ENCODE data around the gene PDXP. TPM values are rescaled to one million over a fixed set of nuclear protein-coding genes. Genes with fewer than 3 reads are reported as not detected.

Gene PDXP
- polyA plus RNA-seq, 1 donor from 2014 or later = 108 TPM

DNA sequence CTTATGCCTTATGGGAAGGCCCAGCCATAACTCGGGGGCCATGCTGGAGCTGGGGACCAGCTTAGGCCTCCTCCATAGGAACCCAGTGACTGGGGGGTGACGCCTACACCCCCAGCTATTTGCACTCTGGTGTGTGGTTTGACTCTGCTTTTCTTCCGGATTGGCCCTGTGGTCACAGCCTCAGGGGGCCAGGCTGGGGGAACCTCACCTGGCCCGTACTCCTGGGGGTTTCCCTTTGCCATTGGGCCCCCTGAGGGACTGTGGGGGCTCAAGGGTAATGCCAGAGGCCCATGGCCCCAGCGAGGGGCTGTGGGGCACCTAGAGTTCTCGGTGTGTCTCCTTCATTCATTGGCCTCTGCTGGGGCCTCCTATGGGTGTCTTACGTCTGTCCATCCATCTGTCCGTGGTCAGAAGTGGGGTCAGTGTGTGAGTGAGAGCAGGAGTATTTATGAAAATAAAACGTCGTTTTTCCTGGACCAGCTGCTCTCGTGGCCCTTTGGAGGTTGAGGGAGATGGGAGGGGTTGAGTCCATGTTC, 25.4 kb upstream of the PDXP start:
- no peaks in the 10 kb centered on the region for H3K36me3 ChIP-seq (ENCODE audit: insufficient read depth, low read length)
- H3K4me3 ChIP-seq (ENCODE audit: low read length) = no peak overlapping the region
- H3K27me3 ChIP-seq (ENCODE audit: insufficient read depth, low read depth, low read length) = no peaks in the 10 kb centered on the region
- no peak overlapping the region for H3K9ac ChIP-seq (ENCODE audit: low read length)
- H3K79me2 ChIP-seq (replicated peaks; ENCODE audit: insufficient read depth, low read length) = no peaks in the 10 kb centered on the region
- H4K20me1 ChIP-seq (ENCODE audit: insufficient read depth) = no peaks in the 10 kb centered on the region
- no peak overlapping the region for H3K27ac ChIP-seq (ENCODE audit: low read length)
- no peak overlapping the region for H2AFZ ChIP-seq (ENCODE audit: low read depth, low read length)
- no peak overlapping the region for H3K4me2 ChIP-seq (ENCODE audit: low read length)
- no peaks in the 10 kb centered on the region for H3F3A ChIP-seq (ENCODE audit: insufficient read depth, low read length, poor library complexity, severe bottlenecking)
- no peaks in the 10 kb centered on the region for H3K9me2 ChIP-seq (ENCODE audit: insufficient read depth, low read length)
- no peak for TF ChIP-seq EP300 (conservative IDR thresholded peaks at IDR 0.05; ENCODE audit: poor library complexity, severe bottlenecking)
- H3K9me3 ChIP-seq (ENCODE audit: low read length) = no peaks in the 10 kb centered on the region

DNA sequence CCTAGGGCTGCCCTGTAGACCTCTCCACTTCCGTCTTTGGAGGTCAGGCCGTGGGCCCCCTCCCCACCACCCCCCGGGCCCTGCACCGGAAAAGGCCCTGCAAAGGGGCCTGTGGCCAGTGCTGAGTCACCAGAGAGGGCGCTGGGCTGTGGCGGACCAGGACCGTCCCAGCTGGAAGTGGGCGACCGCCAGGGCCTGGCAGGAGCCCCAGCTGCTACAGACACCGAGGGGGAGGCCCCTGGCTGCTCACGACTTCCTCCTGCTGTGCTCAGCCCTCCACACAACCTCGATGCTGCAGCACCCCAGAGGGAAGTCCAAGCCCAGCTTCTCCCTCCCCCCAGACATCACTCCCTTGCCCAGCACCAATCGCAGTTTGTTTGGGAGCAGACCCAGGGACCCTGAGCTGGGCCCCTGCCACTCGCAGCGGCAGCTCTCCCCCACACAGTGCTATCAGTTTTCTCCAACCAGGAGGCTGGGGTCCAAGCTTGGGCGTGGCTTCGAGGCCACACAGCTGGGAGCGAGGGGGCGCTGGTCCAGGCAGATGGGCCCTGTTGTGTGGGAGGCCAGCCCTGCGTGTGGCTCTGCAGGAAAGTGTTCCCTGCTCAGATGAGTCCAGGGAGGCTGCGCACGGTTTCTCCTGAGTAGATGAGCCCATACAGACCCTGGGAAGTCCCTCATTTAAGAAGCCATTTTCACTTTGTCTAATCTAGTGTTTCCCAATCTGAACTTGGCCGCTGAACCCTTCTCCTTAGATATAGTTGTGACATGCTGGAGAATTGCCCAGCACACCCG, 24.7 kb upstream of the PDXP start:
- H3F3A ChIP-seq (ENCODE audit: insufficient read depth, low read length, poor library complexity, severe bottlenecking) = no peaks in the 10 kb centered on the region
- H3K36me3 ChIP-seq (ENCODE audit: insufficient read depth, low read length) = no peaks in the 10 kb centered on the region
- no peak overlapping the region for H3K9ac ChIP-seq (ENCODE audit: low read length)
- H3K9me2 ChIP-seq (ENCODE audit: insufficient read depth, low read length) = no peaks in the 10 kb centered on the region
- TF ChIP-seq RAD21 (conservative IDR thresholded peaks at IDR 0.05) (no peak), MXI1 (conservative IDR thresholded peaks at IDR 0.05; ENCODE audit: poor library complexity, severe bottlenecking) (no peak), SMC3 (conservative IDR thresholded peaks at IDR 0.05; ENCODE audit: poor library complexity) (no peak), POLR2AphosphoS5 (IDR thresholded peaks at IDR 0.05) (no peak)
- TF ChIP-seq, protein P1, sequence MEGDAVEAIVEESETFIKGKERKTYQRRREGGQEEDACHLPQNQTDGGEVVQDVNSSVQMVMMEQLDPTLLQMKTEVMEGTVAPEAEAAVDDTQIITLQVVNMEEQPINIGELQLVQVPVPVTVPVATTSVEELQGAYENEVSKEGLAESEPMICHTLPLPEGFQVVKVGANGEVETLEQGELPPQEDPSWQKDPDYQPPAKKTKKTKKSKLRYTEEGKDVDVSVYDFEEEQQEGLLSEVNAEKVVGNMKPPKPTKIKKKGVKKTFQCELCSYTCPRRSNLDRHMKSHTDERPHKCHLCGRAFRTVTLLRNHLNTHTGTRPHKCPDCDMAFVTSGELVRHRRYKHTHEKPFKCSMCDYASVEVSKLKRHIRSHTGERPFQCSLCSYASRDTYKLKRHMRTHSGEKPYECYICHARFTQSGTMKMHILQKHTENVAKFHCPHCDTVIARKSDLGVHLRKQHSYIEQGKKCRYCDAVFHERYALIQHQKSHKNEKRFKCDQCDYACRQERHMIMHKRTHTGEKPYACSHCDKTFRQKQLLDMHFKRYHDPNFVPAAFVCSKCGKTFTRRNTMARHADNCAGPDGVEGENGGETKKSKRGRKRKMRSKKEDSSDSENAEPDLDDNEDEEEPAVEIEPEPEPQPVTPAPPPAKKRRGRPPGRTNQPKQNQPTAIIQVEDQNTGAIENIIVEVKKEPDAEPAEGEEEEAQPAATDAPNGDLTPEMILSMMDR (IDR thresholded peaks at IDR 0.05; ENCODE audit: poor library complexity, severe bottlenecking) = no peak
- TF ChIP-seq, protein P2, sequence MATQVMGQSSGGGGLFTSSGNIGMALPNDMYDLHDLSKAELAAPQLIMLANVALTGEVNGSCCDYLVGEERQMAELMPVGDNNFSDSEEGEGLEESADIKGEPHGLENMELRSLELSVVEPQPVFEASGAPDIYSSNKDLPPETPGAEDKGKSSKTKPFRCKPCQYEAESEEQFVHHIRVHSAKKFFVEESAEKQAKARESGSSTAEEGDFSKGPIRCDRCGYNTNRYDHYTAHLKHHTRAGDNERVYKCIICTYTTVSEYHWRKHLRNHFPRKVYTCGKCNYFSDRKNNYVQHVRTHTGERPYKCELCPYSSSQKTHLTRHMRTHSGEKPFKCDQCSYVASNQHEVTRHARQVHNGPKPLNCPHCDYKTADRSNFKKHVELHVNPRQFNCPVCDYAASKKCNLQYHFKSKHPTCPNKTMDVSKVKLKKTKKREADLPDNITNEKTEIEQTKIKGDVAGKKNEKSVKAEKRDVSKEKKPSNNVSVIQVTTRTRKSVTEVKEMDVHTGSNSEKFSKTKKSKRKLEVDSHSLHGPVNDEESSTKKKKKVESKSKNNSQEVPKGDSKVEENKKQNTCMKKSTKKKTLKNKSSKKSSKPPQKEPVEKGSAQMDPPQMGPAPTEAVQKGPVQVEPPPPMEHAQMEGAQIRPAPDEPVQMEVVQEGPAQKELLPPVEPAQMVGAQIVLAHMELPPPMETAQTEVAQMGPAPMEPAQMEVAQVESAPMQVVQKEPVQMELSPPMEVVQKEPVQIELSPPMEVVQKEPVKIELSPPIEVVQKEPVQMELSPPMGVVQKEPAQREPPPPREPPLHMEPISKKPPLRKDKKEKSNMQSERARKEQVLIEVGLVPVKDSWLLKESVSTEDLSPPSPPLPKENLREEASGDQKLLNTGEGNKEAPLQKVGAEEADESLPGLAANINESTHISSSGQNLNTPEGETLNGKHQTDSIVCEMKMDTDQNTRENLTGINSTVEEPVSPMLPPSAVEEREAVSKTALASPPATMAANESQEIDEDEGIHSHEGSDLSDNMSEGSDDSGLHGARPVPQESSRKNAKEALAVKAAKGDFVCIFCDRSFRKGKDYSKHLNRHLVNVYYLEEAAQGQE (IDR thresholded peaks at IDR 0.05; ENCODE audit: borderline replicate concordance) = no peak
- H3K9me3 ChIP-seq (ENCODE audit: low read length) = no peaks in the 10 kb centered on the region
- H3K4me2 ChIP-seq (ENCODE audit: low read length) = no peak overlapping the region
- H3K79me2 ChIP-seq (replicated peaks; ENCODE audit: insufficient read depth, low read length) = no peaks in the 10 kb centered on the region
- no peak overlapping the region for H3K4me3 ChIP-seq (ENCODE audit: low read length)
- H4K20me1 ChIP-seq (ENCODE audit: insufficient read depth) = no peaks in the 10 kb centered on the region
- H3K27me3 ChIP-seq (ENCODE audit: insufficient read depth, low read depth, low read length) = peaks cover 2% of the 10 kb centered on the region
- no peak overlapping the region for H2AFZ ChIP-seq (ENCODE audit: low read depth, low read length)
- no peak overlapping the region for H3K27ac ChIP-seq (ENCODE audit: low read length)

DNA sequence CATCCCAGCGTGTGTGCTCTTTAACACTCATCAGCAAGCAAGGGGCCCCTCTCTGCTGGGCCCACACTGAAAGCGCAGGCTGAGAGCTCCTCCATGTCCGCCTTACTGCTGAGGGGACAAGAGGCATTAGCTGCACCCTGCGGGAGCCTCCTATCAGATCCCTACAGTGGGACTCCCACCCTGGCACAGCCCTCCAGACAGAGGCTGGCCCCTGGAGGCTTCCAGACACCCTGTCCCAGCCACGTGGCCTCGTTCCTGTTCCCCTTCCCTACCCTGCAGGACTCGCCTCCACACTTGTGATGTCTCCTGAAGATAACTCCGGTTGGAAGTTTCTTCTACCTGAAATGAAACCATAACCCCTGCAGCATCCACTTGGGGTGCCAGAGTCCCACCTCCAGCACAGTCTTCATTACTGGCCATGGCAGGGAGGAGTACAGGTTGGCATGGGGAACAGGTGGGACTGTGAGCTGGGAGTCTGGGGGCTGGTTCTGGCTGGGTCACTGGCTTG, 24.1 kb upstream of the PDXP start:
- Histone ChIP-seq H2AFZ (ENCODE audit: low read depth, low read length) (no peak overlapping the region), H3K9me2 (ENCODE audit: insufficient read depth, low read length) (no peaks in the 10 kb centered on the region), H3K4me3 (ENCODE audit: low read length) (no peak overlapping the region), H3K27me3 (ENCODE audit: insufficient read depth, low read depth, low read length) (peaks cover 9% of the 10 kb centered on the region), H3K4me2 (ENCODE audit: low read length) (no peak overlapping the region), H3K36me3 (ENCODE audit: insufficient read depth, low read length) (no peaks in the 10 kb centered on the region), H3K9me3 (ENCODE audit: low read length) (no peaks in the 10 kb centered on the region), H3K9ac (ENCODE audit: low read length) (no peak overlapping the region), H3K27ac (ENCODE audit: low read length) (no peak overlapping the region), H4K20me1 (ENCODE audit: insufficient read depth) (no peaks in the 10 kb centered on the region), H3K79me2 (replicated peaks; ENCODE audit: insufficient read depth, low read length) (no peaks in the 10 kb centered on the region), H3F3A (ENCODE audit: insufficient read depth, low read length, poor library complexity, severe bottlenecking) (no peaks in the 10 kb centered on the region)
- no peak for TF ChIP-seq SMC3 (conservative IDR thresholded peaks at IDR 0.05; ENCODE audit: poor library complexity)
- no peak for TF ChIP-seq POLR2AphosphoS5 (IDR thresholded peaks at IDR 0.05)
- no peak for TF ChIP-seq MXI1 (conservative IDR thresholded peaks at IDR 0.05; ENCODE audit: poor library complexity, severe bottlenecking)
- TF ChIP-seq RAD21 (conservative IDR thresholded peaks at IDR 0.05) = no peak

Data from neural cell (in vitro differentiated cells).